ENCODE results near the gene RPL29. TPM values are rescaled to one million over a fixed set of nuclear protein-coding genes. Genes with fewer than 3 reads are reported as not detected.

RPL29 gene
- total and polyA plus RNA-seq, 2 donors (not counting 3 experiments of a cell fraction or from before 2014, with no cell fraction given): 1,236 to 2,177 TPM

- ChIA-PET CTCF (interaction anchor here (0.8 to 10.4 kb wide), 7 partner anchors 10 to 148 kb away, joined by 3 to 260 read pairs (median 14); partner anchors contain the start of genes DUSP7 and POC1A), POLR2A (no interaction called here)
- no peaks in the 10 kb centered on the region for H3K79me2 ChIP-seq (ENCODE audit: control insufficient read depth, insufficient read depth, low read length)
- H2AFZ ChIP-seq (ENCODE audit: low read depth, low read length): peak overlapping the region; percentile 18
- DNase-seq (ENCODE audit: low read depth, low spot score) (no peak), FAIRE-seq (no peak)
- H3K9me3 ChIP-seq (replicated peaks; ENCODE audit: control insufficient read depth, insufficient read depth, low read length): no peaks in the 10 kb centered on the region
- H4K20me1 ChIP-seq (replicated peaks; ENCODE audit: control insufficient read depth, extremely low read depth, insufficient read depth, low read length): no peaks in the 10 kb centered on the region
- dilution Hi-C loops (cut with MboI; ENCODE audit: extremely low pct_ligation_motif_present, low sequenced_read_pairs) (no loop called here), intact Hi-C loops (cut with micrococcal nuclease) (loop anchor here (2.0 kb wide), 1 partner anchor 41 kb away; no protein-coding TSS in a partner anchor)
- no peaks in the 10 kb centered on the region for H3K27me3 ChIP-seq (ENCODE audit: control insufficient read depth in 2 of 2, insufficient read depth in 2 of 2, low read length in 2 of 2)
- H3K27ac ChIP-seq (ENCODE audit: insufficient read depth, low read depth, low read length): no peak overlapping the region
- no peak overlapping the region for H3K9ac ChIP-seq (replicated peaks; ENCODE audit: extremely low read depth, insufficient read depth, low read length)
- no peaks in the 10 kb centered on the region for H3K9me1 ChIP-seq (replicated peaks; ENCODE audit: control insufficient read depth, extremely low read depth, insufficient read depth, low read length)
- no peak overlapping the region for H3K4me3 ChIP-seq (replicated peaks in 1 of 3; ENCODE audit: insufficient read depth in 1 of 3, low read depth in 1 of 3, low read length in 3 of 3)
- no peak for TF ChIP-seq MAX (IDR thresholded peaks at IDR 0.05; ENCODE audit: insufficient read depth, insufficient read length)
- TF ChIP-seq POLR2AphosphoS5 (IDR thresholded peaks at IDR 0.05; ENCODE audit: insufficient read depth, low read depth, low read length): no peak
- no peak for TF ChIP-seq JUN (IDR thresholded peaks at IDR 0.05; ENCODE audit: borderline replicate concordance, insufficient read depth, insufficient read length, low read depth)
- no peak for TF ChIP-seq MYC (IDR thresholded peaks at IDR 0.05; ENCODE audit: low read depth, low read length)
- TF ChIP-seq FOS (IDR thresholded peaks at IDR 0.05; ENCODE audit: borderline replicate concordance, insufficient read depth, low read length): no peak
- TF ChIP-seq GATA2 (IDR thresholded peaks at IDR 0.05; ENCODE audit: insufficient read depth, insufficient read length, low read depth, low read length): no peak
- TF ChIP-seq POLR2A (IDR thresholded peaks at IDR 0.05; ENCODE audit: low read depth, low read length): no peak
- no peak for TF ChIP-seq EZH2 (IDR thresholded peaks at IDR 0.05; ENCODE audit: borderline replicate concordance, low read depth, low read length, severe bottlenecking)
- TF ChIP-seq, protein P1, sequence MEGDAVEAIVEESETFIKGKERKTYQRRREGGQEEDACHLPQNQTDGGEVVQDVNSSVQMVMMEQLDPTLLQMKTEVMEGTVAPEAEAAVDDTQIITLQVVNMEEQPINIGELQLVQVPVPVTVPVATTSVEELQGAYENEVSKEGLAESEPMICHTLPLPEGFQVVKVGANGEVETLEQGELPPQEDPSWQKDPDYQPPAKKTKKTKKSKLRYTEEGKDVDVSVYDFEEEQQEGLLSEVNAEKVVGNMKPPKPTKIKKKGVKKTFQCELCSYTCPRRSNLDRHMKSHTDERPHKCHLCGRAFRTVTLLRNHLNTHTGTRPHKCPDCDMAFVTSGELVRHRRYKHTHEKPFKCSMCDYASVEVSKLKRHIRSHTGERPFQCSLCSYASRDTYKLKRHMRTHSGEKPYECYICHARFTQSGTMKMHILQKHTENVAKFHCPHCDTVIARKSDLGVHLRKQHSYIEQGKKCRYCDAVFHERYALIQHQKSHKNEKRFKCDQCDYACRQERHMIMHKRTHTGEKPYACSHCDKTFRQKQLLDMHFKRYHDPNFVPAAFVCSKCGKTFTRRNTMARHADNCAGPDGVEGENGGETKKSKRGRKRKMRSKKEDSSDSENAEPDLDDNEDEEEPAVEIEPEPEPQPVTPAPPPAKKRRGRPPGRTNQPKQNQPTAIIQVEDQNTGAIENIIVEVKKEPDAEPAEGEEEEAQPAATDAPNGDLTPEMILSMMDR (IDR thresholded peaks at IDR 0.05; ENCODE audit: extremely low read depth in 1 of 2, insufficient read depth in 1 of 2, low read depth in 1 of 2, low read length in 2 of 2): no peak
- peaks cover 8% of the 10 kb centered on the region for H3K4me1 ChIP-seq (ENCODE audit: control insufficient read depth, extremely low read depth, insufficient read depth, low read length)
- BruUV-seq (replicated peaks): no TSS peak
- no peak overlapping the region for H3K4me2 ChIP-seq (ENCODE audit: insufficient read depth, low read length)
- no peaks in the 10 kb centered on the region for H3K36me3 ChIP-seq (ENCODE audit: control insufficient read depth in 2 of 2, extremely low read depth in 1 of 2, insufficient read depth in 2 of 2, low read length in 2 of 2)
These were observed 10.5 kb upstream of the RPL29 start for GRCh38 chr3:52006017-52006819.

Data from endothelial cell of umbilical vein (primary cell).